HG03064 (cell line): ENCODE data around the gene NPAS3.

Experiments
- ATAC-seq: cut with Tn5 transposase; IDR thresholded peaks from one replicate; pipeline ENCODE4 v1.9.1; 2021; ENCODE audit warnings: low read depth; ENCODE audit not compliant: unreplicated experiment

Gene NPAS3

GRCh38 chr14:33404964-33405574 lies 466.4 kb downstream of the NPAS3 start:
- ATAC-seq, result no peak

GRCh38 chr14:33406766-33407165 lies 468.1 kb downstream of the NPAS3 start:
- no peak for ATAC-seq

- ATAC-seq, result no peak
These were observed 469.6 kb downstream of the NPAS3 start for GRCh38 chr14:33408291-33408690.

- no peak for ATAC-seq
These were observed 473.8 kb downstream of the NPAS3 start for GRCh38 chr14:33412450-33412849.

GRCh38 chr14:33413381-33413780 lies 474.7 kb downstream of the NPAS3 start:
- ATAC-seq, result no peak

GRCh38 chr14:33414041-33414440 lies 475.4 kb downstream of the NPAS3 start:
- ATAC-seq, result no peak

GRCh38 chr14:33420051-33420627 lies 481.5 kb downstream of the NPAS3 start:
- ATAC-seq, result no peak

- ATAC-seq, result no peak
These were observed 491.8 kb downstream of the NPAS3 start for GRCh38 chr14:33430414-33431035.

- no peak for ATAC-seq
These were observed 493.8 kb downstream of the NPAS3 start for GRCh38 chr14:33432407-33433023.

GRCh38 chr14:33433396-33433795 lies 494.7 kb downstream of the NPAS3 start:
- no peak for ATAC-seq

- ATAC-seq, result no peak
These were observed 497.4 kb downstream of the NPAS3 start for GRCh38 chr14:33435911-33436689.

- ATAC-seq, result no peak
These were observed 503.0 kb downstream of the NPAS3 start for GRCh38 chr14:33441633-33442032.

- ATAC-seq, result no peak
These were observed 505.5 kb downstream of the NPAS3 start for GRCh38 chr14:33444136-33444535.

- ATAC-seq, result no peak
These were observed 510.6 kb downstream of the NPAS3 start for GRCh38 chr14:33449268-33449667.

GRCh38 chr14:33449703-33450395 lies 511.2 kb downstream of the NPAS3 start:
- ATAC-seq, result no peak

- no peak for ATAC-seq
These were observed 511.7 kb downstream of the NPAS3 start for GRCh38 chr14:33450416-33450815.

GRCh38 chr14:33451211-33451610 lies 512.5 kb downstream of the NPAS3 start:
- no peak for ATAC-seq

- no peak for ATAC-seq
These were observed 514.3 kb downstream of the NPAS3 start for GRCh38 chr14:33452995-33453394.

GRCh38 chr14:33454022-33454595 lies 515.4 kb downstream of the NPAS3 start:
- ATAC-seq, result no peak

- no peak for ATAC-seq
These were observed 516.0 kb downstream of the NPAS3 start for GRCh38 chr14:33454707-33455106.
